CD14-positive monocyte (primary cell): ENCODE results near the gene RSPO1. TPM values are rescaled to one million over a fixed set of nuclear protein-coding genes. Genes with fewer than 3 reads are reported as not detected.

Source experiments
- DNase-seq, 3 donors: peaks; one replicate each; pipeline ENCODE4 v3.0.0-alpha.2; 2011 to 2022
- H2AFZ ChIP-seq: 2 replicates; pipeline ENCODE4 v1.6.0; 2012; ENCODE audit warnings: mild to moderate bottlenecking, low read depth, low read length, inconsistent platforms; ENCODE audit not compliant: insufficient read depth, poor library complexity, severe bottlenecking
- H3K27ac ChIP-seq, 2 donors: 1 replicate in 1 of 2; 2 replicates in 1 of 2; pipeline ENCODE4 v1.5.1; 2012 to 2013; ENCODE audit warnings: low read length in 2 of 2, control low read depth in 1 of 2, inconsistent platforms in 1 of 2, low read depth in 1 of 2, mild to moderate bottlenecking in 1 of 2
- H3K27me3 ChIP-seq, 2 donors: one replicate each; pipeline versions ENCODE4 v1.6.0 to v1.6.1; 2011 to 2013; ENCODE audit warnings: low read length in 2 of 2; ENCODE audit not compliant: control insufficient read depth in 2 of 2, insufficient read depth in 2 of 2
- H3K36me3 ChIP-seq, 2 donors: replicated peaks in 1 of 2; 1 replicate in 1 of 2; 2 replicates in 1 of 2; pipeline versions ENCODE4 v1.5.1 to v1.6.1; 2012 to 2013; ENCODE audit warnings: low read length in 2 of 2, control low read depth in 1 of 2, inconsistent platforms in 1 of 2, mild to moderate bottlenecking in 1 of 2; ENCODE audit not compliant: insufficient read depth in 2 of 2, control insufficient read depth in 1 of 2
- H3K4me1 ChIP-seq, 2 donors: 1 replicate in 1 of 2; 2 replicates in 1 of 2; pipeline versions ENCODE4 v1.5.1 to v1.6.1; 2012 to 2013; ENCODE audit warnings: low read length in 2 of 2, control low read depth in 1 of 2, inconsistent platforms in 1 of 2, mild to moderate bottlenecking in 1 of 2, moderate library complexity in 1 of 2; ENCODE audit not compliant: insufficient read depth in 2 of 2, control insufficient read depth in 1 of 2
- H3K4me2 ChIP-seq: replicated peaks from 2 replicates; pipeline ENCODE3; 2012; ENCODE audit warnings: low read length, moderate library complexity, mild to moderate bottlenecking; ENCODE audit not compliant: poor library complexity, severe bottlenecking; ENCODE audit errors: extremely low read depth
- H3K4me3 ChIP-seq, 3 experiments: fragments of 200-600 bp in 1 of 3; sonication (generic) in 1 of 3; replicated peaks in 1 of 3; 1 replicate in 2 of 3; 2 replicates in 1 of 3; pipeline ENCODE4 v1.5.1; 2011 to 2013; ENCODE audit warnings: low read length in 3 of 3, mild to moderate bottlenecking in 3 of 3, control low read depth in 2 of 3, low read depth in 2 of 3, inconsistent platforms in 1 of 3, moderate library complexity in 1 of 3
- H3K79me2 ChIP-seq: 2 replicates; pipeline ENCODE4 v1.6.0; 2012; ENCODE audit warnings: mild to moderate bottlenecking, control low read depth, inconsistent platforms, low read length, moderate library complexity; ENCODE audit not compliant: insufficient read depth
- H3K9ac ChIP-seq: 2 replicates; pipeline ENCODE4 v1.6.0; 2017; ENCODE audit warnings: low read length, mild to moderate bottlenecking; ENCODE audit not compliant: insufficient read depth, poor library complexity, severe bottlenecking
- H3K9me3 ChIP-seq, 2 donors: replicated peaks in 1 of 2; 1 replicate in 1 of 2; 2 replicates in 1 of 2; pipeline versions ENCODE4 v1.5.1 to v1.6.1; 2012 to 2013; ENCODE audit warnings: low read length in 2 of 2, control low read depth in 1 of 2; ENCODE audit not compliant: control insufficient read depth in 1 of 2, insufficient read depth in 1 of 2
- H4K20me1 ChIP-seq: 2 replicates; pipeline ENCODE4 v1.6.0; 2012; ENCODE audit warnings: mild to moderate bottlenecking, low read length, control low read depth, moderate library complexity; ENCODE audit not compliant: insufficient read depth
- H3K27ac Mint-ChIP-seq, 7 donors: one replicate each; pipeline ENCODE4 v1.8.0; 2020; ENCODE audit warnings: mild to moderate bottlenecking in 7 of 7, mixed read lengths in 7 of 7, moderate library complexity in 6 of 7, inconsistent platforms in 2 of 7
- H3K27me3 Mint-ChIP-seq, 3 donors: one replicate each; pipeline ENCODE4 v1.8.0; 2021 to 2022; ENCODE audit warnings: low read depth in 3 of 3, mild to moderate bottlenecking in 3 of 3, mixed read lengths in 3 of 3, moderate library complexity in 3 of 3, inconsistent platforms in 1 of 3
- H3K36me3 Mint-ChIP-seq, 2 donors: one replicate each; pipeline ENCODE4 v1.8.0; 2020; ENCODE audit warnings: mixed read lengths in 2 of 2, inconsistent platforms in 1 of 2, mild to moderate bottlenecking in 1 of 2
- H3K4me1 Mint-ChIP-seq: one replicate; pipeline ENCODE4 v1.8.0; 2020; ENCODE audit warnings: mild to moderate bottlenecking, mixed read lengths
- H3K4me3 Mint-ChIP-seq, 2 donors: one replicate each; pipeline ENCODE4 v1.8.0; 2020; ENCODE audit warnings: mild to moderate bottlenecking in 2 of 2, mixed read lengths in 2 of 2, moderate library complexity in 1 of 2
- H3K9me3 Mint-ChIP-seq, 7 donors: one replicate each; pipeline ENCODE4 v1.8.0; 2020 to 2022; ENCODE audit warnings: mixed read lengths in 7 of 7, mild to moderate bottlenecking in 6 of 7, moderate library complexity in 6 of 7, inconsistent platforms in 2 of 7
- WGBS: methylation state at CpG from one replicate; pipeline ENCODE4 v1.1.5; 2013; ENCODE audit warnings: missing lambda C conversion rate; ENCODE audit not compliant: insufficient coverage; 5-methylcytosine and 5-hydroxymethylcytosine counted together
- intact Hi-C, 2 donors: fragments of 100-400 bp; cut with micrococcal nuclease; formaldehyde crosslinking; loops; one replicate each; pipeline versions ENCODE4 v1.15.0 to v1.15.1; 2023
- polyA plus RNA-seq, 3 donors: library from polyadenylated mRNA; depleted of rRNA in 1 of 3; unstranded in 2 of 3; stranded (reverse) in 1 of 3; fragments of 300-500 nt in 2 of 3; fragments of >200 nt in 1 of 3; fragmentation: Illumina TruSeq in 2 of 3; gene quantifications; 1 replicate in 2 of 3; 2 replicates in 1 of 3; pipeline ENCODE4 v1.2.3, GENCODE V29; 2012 to 2021
- TF ChIP-seq, protein P1 (sequence below): fragments of 200-600 bp; IDR thresholded peaks from one replicate; pipeline ENCODE4 v1.8.0; 2022; ENCODE audit warnings: antibody characterized with exemption, mild to moderate bottlenecking

The RSPO1 gene
- polyA plus RNA-seq, 3 donors: not detected

DNA sequence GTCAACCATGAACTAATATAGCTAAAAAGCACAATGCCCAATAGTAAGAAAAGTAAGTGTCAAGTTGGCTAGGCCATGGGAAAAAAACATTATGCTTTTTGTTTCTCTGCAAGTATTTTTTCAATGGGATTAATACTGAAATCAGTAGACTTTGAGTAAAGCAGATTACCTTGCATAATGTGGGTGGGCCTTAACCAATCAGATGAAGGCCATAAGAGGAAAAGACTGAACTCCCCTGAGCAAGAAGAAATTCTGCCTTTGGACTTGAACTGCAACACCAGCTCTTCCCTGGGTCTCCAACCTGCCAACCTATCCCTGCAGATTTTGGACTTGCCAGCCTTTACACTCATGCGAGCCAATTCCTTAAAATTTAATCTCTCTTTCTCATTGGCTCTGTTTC is 6.4 kb upstream of the RSPO1 start:
- Histone ChIP-seq H2AFZ (no peak overlapping the region), H3K9ac (no peak overlapping the region), H3K4me2 (no peak overlapping the region), H3K4me1 (no peaks in the 10 kb centered on the region), H3K27ac (no peak overlapping the region), H3K4me3 (no peak overlapping the region), H3K27me3 (peaks cover 7 to 25% of the 10 kb centered on the region in 2 donors), H3K36me3 (no peaks in the 10 kb centered on the region), H3K79me2 (no peaks in the 10 kb centered on the region), H3K9me3 (peaks cover 4 to 7% of the 10 kb centered on the region in 2 donors), H4K20me1 (no peaks in the 10 kb centered on the region)
- Mint-ChIP-seq H3K4me1 (no peaks in the 10 kb centered on the region), H3K9me3 (peaks cover 0 to 1% (median 0%) of the 10 kb centered on the region in 7 donors), H3K36me3 (no peaks in the 10 kb centered on the region), H3K27me3 (peaks cover 20 to 31% (median 26%) of the 10 kb centered on the region in 3 donors), H3K4me3 (no peak overlapping the region), H3K27ac (no peak overlapping the region)
- no CpG with 5 or more reads among the region's 1 CpG for whole genome bisulfite sequencing
- no peak for DNase-seq
- intact Hi-C loops: no loop called here
- TF ChIP-seq, protein P1, sequence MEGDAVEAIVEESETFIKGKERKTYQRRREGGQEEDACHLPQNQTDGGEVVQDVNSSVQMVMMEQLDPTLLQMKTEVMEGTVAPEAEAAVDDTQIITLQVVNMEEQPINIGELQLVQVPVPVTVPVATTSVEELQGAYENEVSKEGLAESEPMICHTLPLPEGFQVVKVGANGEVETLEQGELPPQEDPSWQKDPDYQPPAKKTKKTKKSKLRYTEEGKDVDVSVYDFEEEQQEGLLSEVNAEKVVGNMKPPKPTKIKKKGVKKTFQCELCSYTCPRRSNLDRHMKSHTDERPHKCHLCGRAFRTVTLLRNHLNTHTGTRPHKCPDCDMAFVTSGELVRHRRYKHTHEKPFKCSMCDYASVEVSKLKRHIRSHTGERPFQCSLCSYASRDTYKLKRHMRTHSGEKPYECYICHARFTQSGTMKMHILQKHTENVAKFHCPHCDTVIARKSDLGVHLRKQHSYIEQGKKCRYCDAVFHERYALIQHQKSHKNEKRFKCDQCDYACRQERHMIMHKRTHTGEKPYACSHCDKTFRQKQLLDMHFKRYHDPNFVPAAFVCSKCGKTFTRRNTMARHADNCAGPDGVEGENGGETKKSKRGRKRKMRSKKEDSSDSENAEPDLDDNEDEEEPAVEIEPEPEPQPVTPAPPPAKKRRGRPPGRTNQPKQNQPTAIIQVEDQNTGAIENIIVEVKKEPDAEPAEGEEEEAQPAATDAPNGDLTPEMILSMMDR: no peak

DNA sequence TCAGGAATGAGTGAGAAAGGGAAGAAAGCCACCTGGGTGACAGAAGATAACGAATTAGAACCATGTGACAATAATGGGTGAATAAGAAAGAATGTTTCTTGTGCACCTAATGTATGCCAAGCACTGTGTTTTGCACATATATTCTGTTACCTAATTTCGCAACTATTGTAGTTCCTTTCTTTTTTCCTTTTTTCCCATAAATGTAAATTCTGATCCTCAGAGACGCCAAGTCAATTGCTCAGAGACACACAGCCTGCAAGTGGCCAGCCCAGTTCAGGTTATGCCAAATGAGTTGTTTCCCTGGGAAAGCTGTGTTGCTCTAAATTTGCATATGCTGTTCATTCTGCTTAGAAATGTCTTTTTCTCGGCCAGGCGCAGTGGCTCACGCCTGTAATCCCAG is 1.7 kb upstream of the RSPO1 start:
- Mint-ChIP-seq H3K36me3 (peaks cover 0 to 3% of the 10 kb centered on the region in 2 donors), H3K4me1 (peaks cover 6% of the 10 kb centered on the region), H3K27ac (no peak overlapping the region), H3K4me3 (peak overlapping the region in 1 of 2 donors; percentile 84), H3K9me3 (peaks cover 0 to 9% (median 6%) of the 10 kb centered on the region in 7 donors), H3K27me3 (peaks cover 59 to 66% (median 60%) of the 10 kb centered on the region in 3 donors)
- H3K27me3 ChIP-seq: peaks cover 45 to 69% of the 10 kb centered on the region in 2 donors
- H3K4me3 ChIP-seq: no peak overlapping the region
- H3K4me1 ChIP-seq: peaks cover 0 to 9% of the 10 kb centered on the region in 2 donors
- H3K79me2 ChIP-seq: no peaks in the 10 kb centered on the region
- no peak overlapping the region for H3K27ac ChIP-seq
- no peak overlapping the region for H2AFZ ChIP-seq
- no peak overlapping the region for H3K4me2 ChIP-seq
- no peaks in the 10 kb centered on the region for H4K20me1 ChIP-seq
- H3K9me3 ChIP-seq: peaks cover under 1 to 26% of the 10 kb centered on the region in 2 donors
- H3K9ac ChIP-seq: no peak overlapping the region
- no peaks in the 10 kb centered on the region for H3K36me3 ChIP-seq
- TF ChIP-seq, protein P1: no peak
- no peak for DNase-seq
- intact Hi-C loops: no loop called here
- 90% methylated on average over 5 of the region's 6 CpGs for WGBS
